A673 (cell line): ENCODE data around the gene TNFSF11.

Source experiments
- CTCF ChIP-seq: fragments of 300-800, 200-600 bp; sonication (generic); conservative IDR thresholded peaks from 2 replicates; pipeline ENCODE4 v1.5.1; 2017; ENCODE audit warnings: low read depth, mild to moderate bottlenecking, antibody characterized with exemption, low read length, moderate library complexity, mixed read lengths
- EZH2 ChIP-seq: fragments of 200-600 bp; sonication (generic); IDR thresholded peaks from 2 replicates; pipeline ENCODE4 v1.6.1; 2017; ENCODE audit warnings: borderline replicate concordance, low read depth, mild to moderate bottlenecking, mixed read lengths, antibody characterized with exemption, low read length; ENCODE audit not compliant: poor library complexity, severe bottlenecking

DNA sequence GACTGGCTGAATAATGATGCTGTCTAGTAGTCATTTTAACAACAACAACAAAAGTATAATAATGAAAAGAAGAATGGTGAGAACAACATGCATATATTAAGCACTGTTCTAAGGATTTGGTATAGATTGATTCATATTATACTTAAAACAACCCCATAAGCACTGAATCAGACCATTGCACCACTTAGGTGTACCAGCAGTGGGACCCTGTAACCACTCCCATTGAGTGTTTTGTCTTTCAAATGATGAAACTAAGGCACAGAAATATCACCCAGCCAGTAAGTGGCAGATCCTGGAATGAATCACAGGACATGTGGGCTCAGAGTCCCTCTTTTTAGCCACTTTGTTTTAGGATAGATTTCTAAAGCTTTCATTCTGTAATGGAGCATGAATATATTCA, 14.9 kb upstream of the TNFSF11 start:
- no peak for TF ChIP-seq EZH2
- no peak for TF ChIP-seq CTCF
